HuH-7.5 (cell line): ENCODE results near the gene TMEM238.
A peak's percentile ranks its signal among the peaks of the same experiment; 100 is the strongest.
"Not testable (repeated sequence)": the region's sequence is repeated elsewhere in the genome, so short reads cannot be mapped to it uniquely, and the experiment has no call there.

Experiments used
- DNase-seq: peaks from one replicate; pipeline ENCODE4 v3.0.0; 2011; ENCODE audit warnings: low spot score

Gene TMEM238

GRCh38 chr19:55339889-55340783, 44.0 kb downstream of the TMEM238 start:
- DNase-seq: no peak

GRCh38 chr19:55339105-55339888, 44.8 kb downstream of the TMEM238 start, which contains the start of gene KMT5C:
KMT5C (plus strand) TSS chr19:55339876; CDS start chr19:55341937, 2,061 bp downstream.
- peak; percentile 98 for DNase-seq

- DNase-seq: no peak
These were observed 48.0 kb downstream of the TMEM238 start for GRCh38 chr19:55336101-55336500.

GRCh38 chr19:55333870-55334269, 50.2 kb downstream of the TMEM238 start:
- peak; percentile 70 for DNase-seq

GRCh38 chr19:55329791-55330190, 54.3 kb downstream of the TMEM238 start:
- not testable (repeated sequence) for DNase-seq
